Suprapubic skin (tissue), 3 donors: ENCODE results near the gene G6PC3.

Experiments used
- CTCF ChIP-seq, 2 donors: fragments of 200-600 bp in 1 of 2; fragments of 450-650 bp in 1 of 2; sonication (generic) in 1 of 2; IDR thresholded peaks; one replicate each; pipeline ENCODE4 v1.5.1; 2016 to 2019; ENCODE audit warnings: antibody characterized with exemption in 2 of 2, mild to moderate bottlenecking in 1 of 2, moderate library complexity in 1 of 2
- POLR2A ChIP-seq, 2 donors: fragments of 450-650 bp; IDR thresholded peaks; one replicate each; pipeline ENCODE4 v1.6.1; 2017; ENCODE audit warnings: antibody characterized with exemption in 2 of 2, mild to moderate bottlenecking in 2 of 2, moderate library complexity in 2 of 2

- TF ChIP-seq CTCF (IDR thresholded peaks at IDR 0.05) (no peak), POLR2A (IDR thresholded peaks at IDR 0.05) (no peak)
Measured at GRCh38 chr17:44086364-44087311, 16.1 kb downstream of the G6PC3 start.
